GM12878 (cell line): ENCODE measurements around the gene EXOC4. TPM values are rescaled to one million over a fixed set of nuclear protein-coding genes. Genes with fewer than 3 reads are reported as not detected.

Experiments
- ATAC-seq: fragments of 200-7000 bp; cut with Tn5 transposase; 3 replicates; pipeline ENCODE4 v1.9.1; 2020; ENCODE audit warnings: mild to moderate bottlenecking, moderate library complexity
- BruUV-seq: library from RNA; stranded (reverse); fragments of 400-500 nt; replicated peaks from 2 replicates; lab custom pipeline; 2021; lab: Mats Ljungman, UMichigan
- CTCF ChIA-PET: fragments of 300-600 bp; sonication (Branson Sonifier 250); formaldehyde crosslinking; extraction: SDS; loops from one replicate; lab custom pipeline; 2021; ENCODE audit warnings: inconsistent platforms; lab: Yijun Ruan, JAX
- POLR2A ChIA-PET: fragments of 350-600 bp; formaldehyde crosslinking; extraction: SDS; loops from one replicate; lab custom pipeline; 2021; ENCODE audit warnings: inconsistent platforms; lab: Charles Lee
- RAD21 ChIA-PET: fragments of 300-600 bp; sonication (Branson Sonifier 250); formaldehyde crosslinking; loops from one replicate; lab custom pipeline; 2023; ENCODE audit warnings: antibody characterized with exemption; ENCODE audit not compliant: unreplicated experiment; lab: Charles Lee
- SMC1A ChIA-PET: fragments of 300-600 bp; sonication (Branson Sonifier 250); formaldehyde crosslinking; loops from one replicate; lab custom pipeline; 2023; ENCODE audit not compliant: unreplicated experiment, uncharacterized antibody; lab: Charles Lee
- DNase-seq: peaks from one replicate; pipeline ENCODE4 v3.0.0-alpha.2; 2011; ENCODE audit warnings: low read depth, low spot score
- FAIRE-seq: peaks from 3 replicates; lab custom pipeline; 2011; peaks lifted over from hg19 to GRCh38; lab: Jason Lieb, UNC
- H2AFZ ChIP-seq: 2 replicates; pipeline ENCODE4 v1.6.0; 2011; ENCODE audit warnings: low read depth, low read length, control low read depth; ENCODE audit not compliant: control insufficient read depth
- H3K27ac ChIP-seq: 2 replicates; pipeline ENCODE4 v1.5.1; 2011; ENCODE audit warnings: control low read depth; ENCODE audit not compliant: control insufficient read depth, insufficient read depth
- H3K27me3 ChIP-seq, 2 experiments: replicated peaks in 1 of 2; 2 replicates each; pipeline versions ENCODE4 v1.6.0 to v1.6.1; 2011; ENCODE audit warnings: low read length in 1 of 2; ENCODE audit not compliant: control insufficient read depth in 2 of 2, insufficient read depth in 2 of 2
- H3K36me3 ChIP-seq, 2 experiments: 2 replicates each; pipeline ENCODE4 v1.5.1; 2011; ENCODE audit warnings: low read length in 1 of 2; ENCODE audit not compliant: control insufficient read depth in 2 of 2, insufficient read depth in 2 of 2
- H3K4me1 ChIP-seq: 2 replicates; pipeline ENCODE4 v1.6.1; 2011; ENCODE audit warnings: mild to moderate bottlenecking, low read length, moderate library complexity, mixed read lengths; ENCODE audit not compliant: control insufficient read depth, insufficient read depth
- H3K4me2 ChIP-seq: 2 replicates; pipeline ENCODE4 v1.6.0; 2011; ENCODE audit warnings: control low read depth; ENCODE audit not compliant: control insufficient read depth, insufficient read depth
- H3K4me3 ChIP-seq: fragments of 200-600 bp; sonication (generic); 2 replicates; pipeline ENCODE4 v1.5.1; 2016
- H3K79me2 ChIP-seq: 2 replicates; pipeline ENCODE4 v1.6.0; 2011; ENCODE audit warnings: low read length; ENCODE audit not compliant: control insufficient read depth, insufficient read depth
- H3K9ac ChIP-seq: 2 replicates; pipeline ENCODE4 v1.8.0; 2011; ENCODE audit warnings: low read length, control low read depth, mixed read lengths; ENCODE audit not compliant: control insufficient read depth, insufficient read depth
- H3K9me3 ChIP-seq: replicated peaks from 3 replicates; pipeline ENCODE4 v1.5.1; 2011; ENCODE audit warnings: mild to moderate bottlenecking, low read length; ENCODE audit not compliant: control insufficient read depth, insufficient read depth
- H4K20me1 ChIP-seq: 2 replicates; pipeline ENCODE4 v1.6.0; 2011; ENCODE audit not compliant: control insufficient read depth, insufficient read depth
- CHD2 ChIP-seq: IDR thresholded peaks from 2 replicates; pipeline ENCODE4 v1.6.1; 2011; ENCODE audit warnings: low read depth, low read length, improper control_type of control experiment, borderline replicate concordance
- HDAC6 ChIP-seq: fragments of 200-600 bp; sonication (generic); IDR thresholded peaks from one replicate; pipeline ENCODE4 v1.8.0; 2017; ENCODE audit warnings: antibody characterized with exemption; ENCODE audit not compliant: unreplicated experiment
- NFIC ChIP-seq: IDR thresholded peaks from 2 replicates; pipeline ENCODE4 v1.6.1; 2012; ENCODE audit warnings: low read depth, mild to moderate bottlenecking, inconsistent platforms, low read length, moderate library complexity
- NR2C1 ChIP-seq: fragments of 450-650 bp; IDR thresholded peaks from 2 replicates; pipeline ENCODE4 v1.6.1; 2017; ENCODE audit warnings: antibody characterized with exemption, mild to moderate bottlenecking, moderate library complexity
- NR2F1 ChIP-seq: fragments of 450-650 bp; conservative IDR thresholded peaks from 2 replicates; pipeline ENCODE4 v1.6.1; 2017; ENCODE audit warnings: mild to moderate bottlenecking
- RB1 ChIP-seq: fragments of 450-650 bp; formaldehyde crosslinking; IDR thresholded peaks from 2 replicates; pipeline ENCODE4 v1.6.1; 2017; ENCODE audit warnings: mild to moderate bottlenecking, borderline replicate concordance
- SIX5 ChIP-seq: IDR thresholded peaks from 2 replicates; pipeline ENCODE4 v1.6.1; 2011; ENCODE audit warnings: mild to moderate bottlenecking, low read depth, low read length, moderate library complexity; ENCODE audit not compliant: severe bottlenecking
- YBX1 ChIP-seq: fragments of 450-650 bp; IDR thresholded peaks from 2 replicates; pipeline ENCODE4 v1.6.1; 2016; ENCODE audit warnings: antibody characterized with exemption
- YY1 ChIP-seq: IDR thresholded peaks from 2 replicates; pipeline ENCODE4 v1.6.1; 2011; ENCODE audit warnings: low read depth, mild to moderate bottlenecking, low read length
- WGBS: methylation state at CpG from one replicate; pipeline ENCODE4 v1.1.6; 2016; ENCODE audit warnings: low lambda C conversion rate; ENCODE audit not compliant: insufficient replicate concordance, insufficient coverage; ENCODE audit errors: missing lambda C conversion rate; 5-methylcytosine and 5-hydroxymethylcytosine counted together
- in situ Hi-C: fragments of 300-500 bp; cut with MboI; formaldehyde crosslinking; loops from 9 replicates; pipeline ENCODE4 v1.14.3; 2018; ENCODE audit warnings: mixed read lengths
- intact Hi-C: fragments of 100-400 bp; cut with micrococcal nuclease; formaldehyde crosslinking; loops from one replicate; pipeline ENCODE4 v1.14.2; 2022; ENCODE audit not compliant: unreplicated experiment
- polyA plus RNA-seq, 11 experiments: library from polyadenylated mRNA; depleted of rRNA in 4 of 11; unstranded in 6 of 11; stranded (reverse) in 5 of 11; fragments of >200 nt; fragmentation: Nextera tagmentation in 4 of 11; fragmentation: Illumina TruSeq in 1 of 11; extraction: Ambion mirVana in 4 of 11; extraction: Trizol in 1 of 11; gene quantifications; 1 replicate in 1 of 11; 2 replicates in 10 of 11; pipeline versions ENCODE4 v1.2.1 to v1.2.3, GENCODE V29; 2011 to 2016; ENCODE audit warnings: inconsistent platforms in 2 of 11, missing spikeins in 2 of 11, low read depth in 1 of 11
- total RNA-seq, 4 experiments: library from RNA; depleted of rRNA in 3 of 4; stranded (reverse); fragments of >200 nt in 3 of 4; fragmentation: Illumina TruSeq in 1 of 4; extraction: Trizol in 1 of 4; gene quantifications; 2 replicates each; pipeline versions ENCODE4 v1.2.1 to v1.2.3, GENCODE V29; 2013 to 2021
- TF ChIP-seq, protein P1 (sequence below): fragments of 450-650 bp; formaldehyde crosslinking; IDR thresholded peaks from 2 replicates; pipeline ENCODE4 v1.4.0; 2020; ENCODE audit warnings: mild to moderate bottlenecking, moderate library complexity
- TF ChIP-seq, protein P2 (sequence below), 3 experiments: IDR thresholded peaks in 2 of 3; conservative IDR thresholded peaks in 1 of 3; 2 replicates each; pipeline ENCODE4 v1.5.1; 2011; ENCODE audit warnings: low read depth in 3 of 3, low read length in 3 of 3, mild to moderate bottlenecking in 3 of 3, control low read depth in 2 of 3, moderate library complexity in 2 of 3, inconsistent platforms in 1 of 3, mixed read lengths in 1 of 3; ENCODE audit not compliant: control insufficient read depth in 2 of 3, insufficient read depth in 1 of 3; ENCODE audit errors: extremely low read depth in 1 of 3
- TF ChIP-seq, protein P3 (sequence below): IDR thresholded peaks from 2 replicates; pipeline ENCODE4 v1.6.1; 2011; ENCODE audit warnings: low read depth, mild to moderate bottlenecking, low read length, moderate library complexity, borderline replicate concordance; ENCODE audit errors: extremely low read depth

EXOC4 gene
- total and polyA plus RNA-seq, 10 of the 15 experiments (the other 5 are each of a cell fraction or from before 2014, with no cell fraction given) = 13.2 to 44.5 (median 29.6) TPM

DNA sequence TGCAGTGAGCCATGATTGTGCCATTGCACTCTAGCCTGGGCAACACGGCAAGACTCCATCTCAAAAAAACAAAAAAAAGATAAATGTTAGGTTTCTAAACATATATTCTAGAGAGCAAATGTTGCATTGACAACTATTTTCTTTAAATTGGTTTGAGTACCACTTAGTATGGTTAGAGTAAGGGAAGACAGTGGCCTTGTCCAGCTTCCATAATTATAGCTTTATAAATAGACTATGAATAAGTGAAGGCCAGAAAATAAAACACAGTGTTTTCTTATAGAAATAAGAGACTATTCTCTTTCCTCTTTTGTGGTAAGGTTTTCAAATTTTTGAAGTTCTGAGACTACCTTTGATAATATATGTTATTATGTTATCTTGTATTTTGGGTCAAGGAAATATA, 50.5 kb downstream of the EXOC4 start (continued):
- TF ChIP-seq, protein P1, sequence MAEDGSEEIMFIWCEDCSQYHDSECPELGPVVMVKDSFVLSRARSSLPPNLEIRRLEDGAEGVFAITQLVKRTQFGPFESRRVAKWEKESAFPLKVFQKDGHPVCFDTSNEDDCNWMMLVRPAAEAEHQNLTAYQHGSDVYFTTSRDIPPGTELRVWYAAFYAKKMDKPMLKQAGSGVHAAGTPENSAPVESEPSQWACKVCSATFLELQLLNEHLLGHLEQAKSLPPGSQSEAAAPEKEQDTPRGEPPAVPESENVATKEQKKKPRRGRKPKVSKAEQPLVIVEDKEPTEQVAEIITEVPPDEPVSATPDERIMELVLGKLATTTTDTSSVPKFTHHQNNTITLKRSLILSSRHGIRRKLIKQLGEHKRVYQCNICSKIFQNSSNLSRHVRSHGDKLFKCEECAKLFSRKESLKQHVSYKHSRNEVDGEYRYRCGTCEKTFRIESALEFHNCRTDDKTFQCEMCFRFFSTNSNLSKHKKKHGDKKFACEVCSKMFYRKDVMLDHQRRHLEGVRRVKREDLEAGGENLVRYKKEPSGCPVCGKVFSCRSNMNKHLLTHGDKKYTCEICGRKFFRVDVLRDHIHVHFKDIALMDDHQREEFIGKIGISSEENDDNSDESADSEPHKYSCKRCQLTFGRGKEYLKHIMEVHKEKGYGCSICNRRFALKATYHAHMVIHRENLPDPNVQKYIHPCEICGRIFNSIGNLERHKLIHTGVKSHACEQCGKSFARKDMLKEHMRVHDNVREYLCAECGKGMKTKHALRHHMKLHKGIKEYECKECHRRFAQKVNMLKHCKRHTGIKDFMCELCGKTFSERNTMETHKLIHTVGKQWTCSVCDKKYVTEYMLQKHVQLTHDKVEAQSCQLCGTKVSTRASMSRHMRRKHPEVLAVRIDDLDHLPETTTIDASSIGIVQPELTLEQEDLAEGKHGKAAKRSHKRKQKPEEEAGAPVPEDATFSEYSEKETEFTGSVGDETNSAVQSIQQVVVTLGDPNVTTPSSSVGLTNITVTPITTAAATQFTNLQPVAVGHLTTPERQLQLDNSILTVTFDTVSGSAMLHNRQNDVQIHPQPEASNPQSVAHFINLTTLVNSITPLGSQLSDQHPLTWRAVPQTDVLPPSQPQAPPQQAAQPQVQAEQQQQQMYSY (CRISPR knock-in tag) = no peak
- no peak for TF ChIP-seq YY1

DNA sequence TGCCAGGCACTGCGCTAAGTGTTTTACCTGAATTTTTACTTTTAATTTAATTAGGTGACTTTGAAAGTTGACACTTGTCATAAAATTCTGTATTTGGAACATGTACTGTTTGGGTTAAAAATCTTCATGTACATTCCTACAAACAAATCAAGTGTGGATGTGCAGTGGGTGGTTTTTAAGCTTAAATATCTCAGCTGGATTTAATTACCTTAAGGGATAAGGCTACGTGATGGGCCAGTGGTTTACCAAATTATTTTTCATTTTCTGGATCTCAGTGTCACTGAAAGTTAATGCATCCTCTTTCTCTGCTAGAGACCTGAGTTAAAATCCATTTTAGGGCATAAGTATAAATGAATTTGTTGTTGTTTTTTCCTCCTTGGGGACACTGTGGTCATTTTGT, 51.1 kb downstream of the EXOC4 start:
- TF ChIP-seq NFIC = no peak
- no peak for TF ChIP-seq HDAC6
- no peak for TF ChIP-seq NR2F1
- TF ChIP-seq SIX5 = no peak
- TF ChIP-seq, protein P2, sequence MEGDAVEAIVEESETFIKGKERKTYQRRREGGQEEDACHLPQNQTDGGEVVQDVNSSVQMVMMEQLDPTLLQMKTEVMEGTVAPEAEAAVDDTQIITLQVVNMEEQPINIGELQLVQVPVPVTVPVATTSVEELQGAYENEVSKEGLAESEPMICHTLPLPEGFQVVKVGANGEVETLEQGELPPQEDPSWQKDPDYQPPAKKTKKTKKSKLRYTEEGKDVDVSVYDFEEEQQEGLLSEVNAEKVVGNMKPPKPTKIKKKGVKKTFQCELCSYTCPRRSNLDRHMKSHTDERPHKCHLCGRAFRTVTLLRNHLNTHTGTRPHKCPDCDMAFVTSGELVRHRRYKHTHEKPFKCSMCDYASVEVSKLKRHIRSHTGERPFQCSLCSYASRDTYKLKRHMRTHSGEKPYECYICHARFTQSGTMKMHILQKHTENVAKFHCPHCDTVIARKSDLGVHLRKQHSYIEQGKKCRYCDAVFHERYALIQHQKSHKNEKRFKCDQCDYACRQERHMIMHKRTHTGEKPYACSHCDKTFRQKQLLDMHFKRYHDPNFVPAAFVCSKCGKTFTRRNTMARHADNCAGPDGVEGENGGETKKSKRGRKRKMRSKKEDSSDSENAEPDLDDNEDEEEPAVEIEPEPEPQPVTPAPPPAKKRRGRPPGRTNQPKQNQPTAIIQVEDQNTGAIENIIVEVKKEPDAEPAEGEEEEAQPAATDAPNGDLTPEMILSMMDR (IDR thresholded peaks at IDR 0.05 in 2 of 3, conservative IDR thresholded peaks at IDR 0.05 in 1 of 3; ENCODE audit: control insufficient read depth in 2 of 3, extremely low read depth in 1 of 3, insufficient read depth in 1 of 3, low read depth in 3 of 3, low read length in 3 of 3) = no peak
- no peak for TF ChIP-seq NR2C1
- no peak for TF ChIP-seq RB1
- TF ChIP-seq, protein P3, sequence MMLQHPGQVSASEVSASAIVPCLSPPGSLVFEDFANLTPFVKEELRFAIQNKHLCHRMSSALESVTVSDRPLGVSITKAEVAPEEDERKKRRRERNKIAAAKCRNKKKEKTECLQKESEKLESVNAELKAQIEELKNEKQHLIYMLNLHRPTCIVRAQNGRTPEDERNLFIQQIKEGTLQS = no peak
- TF ChIP-seq YBX1 = no peak
- TF ChIP-seq CHD2 = no peak
- BruUV-seq = no TSS peak
- ATAC-seq = no peak
- 98% methylated on average over 2 of the region's 2 CpGs for WGBS
- DNase-seq = no peak
- Histone ChIP-seq H4K20me1 (no peaks in the 10 kb centered on the region), H3K36me3 (peaks cover 0 to 8% of the 10 kb centered on the region in 2 experiments; a peak in 3 of 4 replicates), H3K9ac (no peak overlapping the region), H3K4me2 (no peak overlapping the region), H3K79me2 (no peaks in the 10 kb centered on the region), H3K4me3 (no peak overlapping the region), H3K4me1 (no peaks in the 10 kb centered on the region), H3K27ac (no peak overlapping the region), H2AFZ (no peak overlapping the region), H3K27me3 (no peaks in the 10 kb centered on the region), H3K9me3 (no peaks in the 10 kb centered on the region; the same call in 2 of the 3 replicates)
- ChIA-PET SMC1A (interaction anchor here (1.5 to 2.5 kb wide), 2 partner anchors 9 to 11 kb away, joined by 3 to 10 read pairs; no protein-coding TSS in a partner anchor), POLR2A (no interaction called here), RAD21 (no interaction called here), CTCF (interaction anchor here (1.2 kb wide), 1 partner anchor 41 kb away, joined by 3 read pairs; no protein-coding TSS in a partner anchor)
- FAIRE-seq = no peak
- in situ Hi-C loops (no loop called here), intact Hi-C loops (no loop called here)
